SJCRH30 (cell line): ENCODE data around the gene NLRP4. TPM values are rescaled to one million over a fixed set of nuclear protein-coding genes. Genes with fewer than 3 reads are reported as not detected.

Experiments
- DNase-seq, 2 experiments: peaks; one replicate each; pipeline ENCODE4 v3.0.0-alpha.2; 2015 to 2020
- H3K27ac ChIP-seq: fragments of 250-450 bp; sonication (Bioruptor Pico); 2 replicates; pipeline ENCODE4 v1.5.1; 2020; ENCODE audit warnings: mild to moderate bottlenecking, moderate library complexity
- H3K27me3 ChIP-seq: fragments of 250-450 bp; sonication (Bioruptor Pico); 2 replicates; pipeline ENCODE4 v1.5.1; 2020; ENCODE audit warnings: mild to moderate bottlenecking, moderate library complexity
- H3K36me3 ChIP-seq: fragments of 250-450 bp; sonication (Bioruptor Pico); 2 replicates; pipeline ENCODE4 v1.5.1; 2020; ENCODE audit warnings: mild to moderate bottlenecking, moderate library complexity
- H3K4me1 ChIP-seq: fragments of 250-450 bp; sonication (Bioruptor Pico); 2 replicates; pipeline ENCODE4 v1.5.1; 2020; ENCODE audit warnings: mild to moderate bottlenecking, moderate library complexity
- H3K4me3 ChIP-seq: fragments of 250-450 bp; sonication (Bioruptor Pico); 2 replicates; pipeline ENCODE4 v1.5.1; 2020; ENCODE audit warnings: mild to moderate bottlenecking, moderate library complexity
- H3K9me3 ChIP-seq: fragments of 250-450 bp; sonication (Bioruptor Pico); replicated peaks from 2 replicates; pipeline ENCODE4 v1.5.1; 2020; ENCODE audit warnings: mild to moderate bottlenecking, moderate library complexity
- total RNA-seq: library from RNA; depleted of rRNA; stranded (reverse); fragments of >200 nt; shearing (Covaris generic); gene quantifications from 2 replicates; pipeline ENCODE4 v1.2.3, GENCODE V29; 2014

NLRP4 gene
- total RNA-seq, 1 experiment from 2014 or later: not detected

GRCh38 chr19:55855160-55855559 is 18.8 kb downstream of the NLRP4 start:
- H3K36me3 ChIP-seq: no peaks in the 10 kb centered on the region
- H3K27me3 ChIP-seq: no peaks in the 10 kb centered on the region
- H3K4me3 ChIP-seq: no peak overlapping the region
- DNase-seq: no peak
- H3K27ac ChIP-seq: no peak overlapping the region
- H3K9me3 ChIP-seq: no peaks in the 10 kb centered on the region
- H3K4me1 ChIP-seq: no peaks in the 10 kb centered on the region

- Histone ChIP-seq H3K27me3 (no peaks in the 10 kb centered on the region), H3K36me3 (no peaks in the 10 kb centered on the region), H3K4me1 (no peaks in the 10 kb centered on the region), H3K27ac (no peak overlapping the region), H3K9me3 (no peaks in the 10 kb centered on the region), H3K4me3 (no peak overlapping the region)
- no peak for DNase-seq
Observed at GRCh38 chr19:55857149-55857548, 20.8 kb downstream of the NLRP4 start.

GRCh38 chr19:55857974-55858373 is 21.6 kb downstream of the NLRP4 start:
- DNase-seq: no peak

GRCh38 chr19:55858401-55858800 is 22.1 kb downstream of the NLRP4 start:
- H3K27me3 ChIP-seq: no peaks in the 10 kb centered on the region
- no peak overlapping the region for H3K4me3 ChIP-seq
- no peak for DNase-seq
- H3K36me3 ChIP-seq: no peaks in the 10 kb centered on the region
- no peaks in the 10 kb centered on the region for H3K4me1 ChIP-seq
- no peak overlapping the region for H3K27ac ChIP-seq
- H3K9me3 ChIP-seq: no peaks in the 10 kb centered on the region

More at GRCh38 chr19:55857974-55858373, 21.6 kb downstream of the NLRP4 start:
- no peaks in the 10 kb centered on the region for H3K36me3 ChIP-seq
- no peaks in the 10 kb centered on the region for H3K4me1 ChIP-seq
- H3K9me3 ChIP-seq: no peaks in the 10 kb centered on the region
- no peak overlapping the region for H3K27ac ChIP-seq
- no peaks in the 10 kb centered on the region for H3K27me3 ChIP-seq
- no peak overlapping the region for H3K4me3 ChIP-seq

- no peak overlapping the region for H3K27ac ChIP-seq
- H3K27me3 ChIP-seq: no peaks in the 10 kb centered on the region
- no peaks in the 10 kb centered on the region for H3K36me3 ChIP-seq
- no peak overlapping the region for H3K4me3 ChIP-seq
- H3K4me1 ChIP-seq: no peaks in the 10 kb centered on the region
- H3K9me3 ChIP-seq: no peaks in the 10 kb centered on the region
- no peak for DNase-seq
Observed at GRCh38 chr19:55858969-55859368, 22.6 kb downstream of the NLRP4 start.

- H3K27ac ChIP-seq: no peak overlapping the region
- no peaks in the 10 kb centered on the region for H3K9me3 ChIP-seq
- no peaks in the 10 kb centered on the region for H3K4me1 ChIP-seq
- DNase-seq: no peak
- no peak overlapping the region for H3K4me3 ChIP-seq
- no peaks in the 10 kb centered on the region for H3K36me3 ChIP-seq
- no peaks in the 10 kb centered on the region; the same call in 1 of the 2 replicates for H3K27me3 ChIP-seq
Observed at GRCh38 chr19:55866521-55866920, 30.2 kb downstream of the NLRP4 start.

GRCh38 chr19:55867101-55867500 is 30.8 kb downstream of the NLRP4 start:
- Histone ChIP-seq H3K9me3 (no peaks in the 10 kb centered on the region; the same call in 1 of the 2 replicates), H3K27ac (no peak overlapping the region), H3K4me3 (no peak overlapping the region), H3K4me1 (no peaks in the 10 kb centered on the region), H3K27me3 (no peaks in the 10 kb centered on the region; the same call in 1 of the 2 replicates), H3K36me3 (no peaks in the 10 kb centered on the region)
- DNase-seq: no peak

- Histone ChIP-seq H3K4me3 (no peak overlapping the region), H3K4me1 (no peaks in the 10 kb centered on the region), H3K27ac (no peak overlapping the region), H3K9me3 (no peaks in the 10 kb centered on the region; the same call in 1 of the 2 replicates), H3K27me3 (no peaks in the 10 kb centered on the region; the same call in 1 of the 2 replicates), H3K36me3 (no peaks in the 10 kb centered on the region)
- DNase-seq: no peak
Observed at GRCh38 chr19:55870736-55871135, 34.4 kb downstream of the NLRP4 start.

- Histone ChIP-seq H3K27me3 (no peaks in the 10 kb centered on the region), H3K4me3 (no peak overlapping the region), H3K36me3 (no peaks in the 10 kb centered on the region), H3K4me1 (no peaks in the 10 kb centered on the region), H3K9me3 (no peaks in the 10 kb centered on the region; the same call in 1 of the 2 replicates), H3K27ac (no peak overlapping the region)
- DNase-seq: no peak
Observed at GRCh38 chr19:55877211-55877610, 40.9 kb downstream of the NLRP4 start.

- no peak for DNase-seq
- H3K9me3 ChIP-seq: no peaks in the 10 kb centered on the region
- H3K36me3 ChIP-seq: no peaks in the 10 kb centered on the region
- H3K4me3 ChIP-seq: no peak overlapping the region
- no peaks in the 10 kb centered on the region for H3K27me3 ChIP-seq
- H3K27ac ChIP-seq: no peak overlapping the region
- no peaks in the 10 kb centered on the region for H3K4me1 ChIP-seq
Observed at GRCh38 chr19:55882626-55883025, 46.3 kb downstream of the NLRP4 start.

GRCh38 chr19:55898911-55899310 is 62.6 kb downstream of the NLRP4 start:
- no peaks in the 10 kb centered on the region for H3K27me3 ChIP-seq
- no peaks in the 10 kb centered on the region for H3K36me3 ChIP-seq
- H3K4me3 ChIP-seq: no peak overlapping the region
- no peak overlapping the region for H3K27ac ChIP-seq
- no peaks in the 10 kb centered on the region for H3K4me1 ChIP-seq
- no peak for DNase-seq
- no peaks in the 10 kb centered on the region for H3K9me3 ChIP-seq

GRCh38 chr19:55901369-55902079 is 65.2 kb downstream of the NLRP4 start:
- no peaks in the 10 kb centered on the region for H3K4me1 ChIP-seq
- no peak overlapping the region for H3K4me3 ChIP-seq
- no peaks in the 10 kb centered on the region for H3K9me3 ChIP-seq
- no peaks in the 10 kb centered on the region for H3K36me3 ChIP-seq
- H3K27ac ChIP-seq: no peak overlapping the region
- H3K27me3 ChIP-seq: no peaks in the 10 kb centered on the region
- DNase-seq: no peak

GRCh38 chr19:55902080-55902751 is 65.9 kb downstream of the NLRP4 start:
- Histone ChIP-seq H3K4me1 (no peaks in the 10 kb centered on the region), H3K9me3 (no peaks in the 10 kb centered on the region)
- DNase-seq: no peak

GRCh38 chr19:55907286-55907685 is 70.9 kb downstream of the NLRP4 start:
- no peak overlapping the region for H3K27ac ChIP-seq
- H3K9me3 ChIP-seq: no peaks in the 10 kb centered on the region
- no peaks in the 10 kb centered on the region for H3K4me1 ChIP-seq
- no peaks in the 10 kb centered on the region for H3K36me3 ChIP-seq
- H3K4me3 ChIP-seq: no peak overlapping the region
- no peak for DNase-seq
- H3K27me3 ChIP-seq: no peaks in the 10 kb centered on the region

More at GRCh38 chr19:55902080-55902751, 65.9 kb downstream of the NLRP4 start:
- H3K27me3 ChIP-seq: no peaks in the 10 kb centered on the region
- H3K4me3 ChIP-seq: no peak overlapping the region
- no peak overlapping the region for H3K27ac ChIP-seq
- H3K36me3 ChIP-seq: no peaks in the 10 kb centered on the region

- Histone ChIP-seq H3K4me3 (no peak overlapping the region), H3K9me3 (no peaks in the 10 kb centered on the region), H3K27me3 (no peaks in the 10 kb centered on the region), H3K4me1 (no peaks in the 10 kb centered on the region), H3K27ac (no peak overlapping the region), H3K36me3 (no peaks in the 10 kb centered on the region)
- no peak for DNase-seq
Observed at GRCh38 chr19:55907746-55908145, 71.4 kb downstream of the NLRP4 start.
